Measurements from ENCODE around the gene METTL21C. TPM values are rescaled to one million over a fixed set of nuclear protein-coding genes. Genes with fewer than 3 reads are reported as not detected.

The METTL21C gene
- total and polyA plus RNA-seq, 8 donors, result 0.13 TPM; not detected in 7

- DNase-seq (no peak), ATAC-seq (no peak)
- Histone ChIP-seq H3K27me3 (no peaks in the 10 kb centered on the region), H3K27ac (no peak overlapping the region), H3K4me3 (no peak overlapping the region), H3K9me3 (no peaks in the 10 kb centered on the region), H3K4me1 (no peaks in the 10 kb centered on the region), H3K36me3 (no peaks in the 10 kb centered on the region)
- TF ChIP-seq, protein P1, sequence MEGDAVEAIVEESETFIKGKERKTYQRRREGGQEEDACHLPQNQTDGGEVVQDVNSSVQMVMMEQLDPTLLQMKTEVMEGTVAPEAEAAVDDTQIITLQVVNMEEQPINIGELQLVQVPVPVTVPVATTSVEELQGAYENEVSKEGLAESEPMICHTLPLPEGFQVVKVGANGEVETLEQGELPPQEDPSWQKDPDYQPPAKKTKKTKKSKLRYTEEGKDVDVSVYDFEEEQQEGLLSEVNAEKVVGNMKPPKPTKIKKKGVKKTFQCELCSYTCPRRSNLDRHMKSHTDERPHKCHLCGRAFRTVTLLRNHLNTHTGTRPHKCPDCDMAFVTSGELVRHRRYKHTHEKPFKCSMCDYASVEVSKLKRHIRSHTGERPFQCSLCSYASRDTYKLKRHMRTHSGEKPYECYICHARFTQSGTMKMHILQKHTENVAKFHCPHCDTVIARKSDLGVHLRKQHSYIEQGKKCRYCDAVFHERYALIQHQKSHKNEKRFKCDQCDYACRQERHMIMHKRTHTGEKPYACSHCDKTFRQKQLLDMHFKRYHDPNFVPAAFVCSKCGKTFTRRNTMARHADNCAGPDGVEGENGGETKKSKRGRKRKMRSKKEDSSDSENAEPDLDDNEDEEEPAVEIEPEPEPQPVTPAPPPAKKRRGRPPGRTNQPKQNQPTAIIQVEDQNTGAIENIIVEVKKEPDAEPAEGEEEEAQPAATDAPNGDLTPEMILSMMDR (IDR thresholded peaks at IDR 0.05), result no peak
- intact Hi-C loops (cut with DNase I), result no loop called here
These were observed 3.8 kb upstream of the METTL21C start for GRCh38 chr13:102698649-102698980.

- TF ChIP-seq, protein P1 (IDR thresholded peaks at IDR 0.05), result no peak
- DNase-seq (no peak), ATAC-seq (no peak)
- H3K27ac ChIP-seq, result no peak overlapping the region
- H3K4me1 ChIP-seq, result no peaks in the 10 kb centered on the region
- H3K9me3 ChIP-seq, result no peaks in the 10 kb centered on the region
- H3K4me3 ChIP-seq, result no peak overlapping the region
- intact Hi-C loops (cut with DNase I), result no loop called here
- H3K27me3 ChIP-seq, result peaks cover 0 to 3% of the 10 kb centered on the region in 2 donors
- H3K36me3 ChIP-seq, result no peaks in the 10 kb centered on the region
These were observed 3.2 kb upstream of the METTL21C start for GRCh38 chr13:102697929-102698648.

DNA sequence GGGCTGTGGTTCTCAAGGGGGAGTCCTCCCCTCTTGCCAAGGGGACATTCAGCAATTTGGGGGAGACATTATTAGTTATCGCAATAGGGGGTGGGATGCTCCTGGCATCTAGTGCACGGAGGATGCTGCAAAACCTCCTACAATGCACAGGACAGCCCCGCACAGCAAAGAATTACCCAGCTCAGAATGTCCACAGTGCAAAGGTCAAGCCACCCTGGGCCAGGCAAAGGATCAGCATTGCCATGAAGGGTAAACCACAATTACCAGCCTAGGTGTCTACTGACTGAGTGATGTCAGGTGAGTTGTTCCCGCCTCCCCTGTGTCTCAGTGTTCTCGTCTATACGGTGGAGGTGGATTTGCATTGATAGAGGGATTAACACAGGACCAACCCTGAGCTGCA is 2.4 kb upstream of the METTL21C start:
- intact Hi-C loops (cut with DNase I), result no loop called here
- peaks cover 0 to 11% of the 10 kb centered on the region in 2 donors for H3K27me3 ChIP-seq
- H3K9me3 ChIP-seq, result no peaks in the 10 kb centered on the region
- H3K4me1 ChIP-seq, result no peaks in the 10 kb centered on the region
- H3K36me3 ChIP-seq, result no peaks in the 10 kb centered on the region
- TF ChIP-seq, protein P1 (IDR thresholded peaks at IDR 0.05), result no peak
- H3K27ac ChIP-seq, result no peak overlapping the region
- DNase-seq (no peak), ATAC-seq (no peak)
- no peak overlapping the region for H3K4me3 ChIP-seq

GRCh38 chr13:102696465-102696864 is 1.6 kb upstream of the METTL21C start:
- no peak overlapping the region for H3K4me3 ChIP-seq
- no peaks in the 10 kb centered on the region for H3K4me1 ChIP-seq
- TF ChIP-seq, protein P1 (IDR thresholded peaks at IDR 0.05), result no peak
- no peak for ATAC-seq
- H3K27ac ChIP-seq, result no peak overlapping the region
- no peak for DNase-seq
- H3K36me3 ChIP-seq, result no peaks in the 10 kb centered on the region
- H3K27me3 ChIP-seq, result peaks cover 0 to 14% of the 10 kb centered on the region in 2 donors
- intact Hi-C loops (cut with DNase I), result no loop called here
- no peaks in the 10 kb centered on the region for H3K9me3 ChIP-seq

DNA sequence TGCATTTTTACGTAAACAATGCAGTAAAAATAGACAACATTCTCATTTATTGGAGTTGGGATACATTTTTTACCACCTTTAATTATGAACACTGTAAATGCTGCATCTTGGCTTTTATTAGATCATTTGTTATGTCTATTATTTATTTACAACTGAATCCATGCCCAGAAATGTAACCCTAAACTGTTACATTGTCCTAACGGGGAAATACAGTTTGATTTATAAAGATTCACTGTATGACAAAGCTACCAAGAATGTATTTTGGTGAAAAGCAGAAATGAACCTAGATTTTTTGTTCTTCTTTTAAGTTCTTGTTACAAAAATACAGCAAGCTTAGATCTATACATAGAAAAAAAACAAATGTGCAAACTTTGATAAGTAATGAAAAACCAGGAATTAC is 1.1 kb downstream of the METTL21C start:
- no peak overlapping the region for H3K4me3 ChIP-seq
- no peak for ATAC-seq
- DNase-seq, result no peak
- TF ChIP-seq, protein P1 (IDR thresholded peaks at IDR 0.05), result no peak
- no peaks in the 10 kb centered on the region for H3K9me3 ChIP-seq
- no peaks in the 10 kb centered on the region for H3K36me3 ChIP-seq
- no peak overlapping the region for H3K27ac ChIP-seq
- intact Hi-C loops (cut with DNase I), result no loop called here
- no peaks in the 10 kb centered on the region for H3K4me1 ChIP-seq
- H3K27me3 ChIP-seq, result peaks cover 0 to 34% of the 10 kb centered on the region in 2 donors

Measured in left lung (tissue), 10 donors.